WTC11 (cell line): Measurements from ENCODE around the gene RASL10A. TPM values are rescaled to one million over a fixed set of nuclear protein-coding genes. Genes with fewer than 3 reads are reported as not detected.

Source experiments
- ATAC-seq: fragments of 200-7000 bp; cut with Tn5 transposase; 2 replicates; pipeline ENCODE4 v1.10.0; 2021; ENCODE audit warnings: mild to moderate bottlenecking, moderate library complexity
- CTCF ChIA-PET: fragments of 300-600 bp; sonication (Branson Sonifier 250); formaldehyde crosslinking; loops from one replicate; lab custom pipeline; 2021; ENCODE audit warnings: antibody characterized with exemption; lab: Charles Lee
- POLR2A ChIA-PET: fragments of 350-600 bp; sonication (Branson Sonifier 250); formaldehyde crosslinking; loops from one replicate; lab custom pipeline; 2021; ENCODE audit warnings: antibody characterized with exemption; lab: Charles Lee
- DNase-seq: peaks from one replicate; pipeline ENCODE4 v3.0.0; 2021; ENCODE audit warnings: low spot score
- H3K27ac Mint-ChIP-seq: 2 replicates; pipeline ENCODE4 v1.8.0; 2021; ENCODE audit warnings: mixed read lengths
- H3K27me3 Mint-ChIP-seq: 2 replicates; pipeline ENCODE4 v1.8.0; 2021; ENCODE audit warnings: low read depth, mild to moderate bottlenecking, moderate library complexity, mixed read lengths
- H3K36me3 Mint-ChIP-seq: 2 replicates; pipeline ENCODE4 v1.8.0; 2021; ENCODE audit warnings: mixed read lengths
- H3K4me1 Mint-ChIP-seq: 2 replicates; pipeline ENCODE4 v1.8.0; 2022; ENCODE audit warnings: mixed read lengths
- H3K4me3 Mint-ChIP-seq: 2 replicates; pipeline ENCODE4 v1.8.0; 2021; ENCODE audit warnings: mild to moderate bottlenecking, moderate library complexity, mixed read lengths
- H3K9me3 Mint-ChIP-seq: 2 replicates; pipeline ENCODE4 v1.8.0; 2021; ENCODE audit warnings: mixed read lengths
- ATF2 ChIP-seq: sonication (generic); formaldehyde crosslinking; IDR thresholded peaks from 2 replicates; pipeline ENCODE4 v1.8.1; 2022; ENCODE audit warnings: low read depth, missing genetic modification reagents, borderline replicate concordance
- ATF6 ChIP-seq: sonication (generic); formaldehyde crosslinking; IDR thresholded peaks from 2 replicates; pipeline ENCODE4 v1.8.1; 2023; ENCODE audit warnings: mild to moderate bottlenecking, missing genetic modification reagents
- CBFB ChIP-seq: sonication (generic); formaldehyde crosslinking; IDR thresholded peaks from 2 replicates; pipeline ENCODE4 v1.8.1; 2022; ENCODE audit warnings: mild to moderate bottlenecking, low read depth, missing genetic modification reagents
- CREB1 ChIP-seq: sonication (generic); formaldehyde crosslinking; IDR thresholded peaks from 2 replicates; pipeline ENCODE4 v1.8.0; 2023; ENCODE audit warnings: mild to moderate bottlenecking, missing genetic modification reagents
- E2F4 ChIP-seq: sonication (generic); formaldehyde crosslinking; IDR thresholded peaks from 2 replicates; pipeline ENCODE4 v1.8.1; 2022; ENCODE audit warnings: low read depth, mild to moderate bottlenecking, moderate library complexity, missing genetic modification reagents, borderline replicate concordance
- ETV6 ChIP-seq: sonication (generic); formaldehyde crosslinking; IDR thresholded peaks from 2 replicates; pipeline ENCODE4 v1.8.1; 2022; ENCODE audit warnings: mild to moderate bottlenecking, missing genetic modification reagents
- FOXP1 ChIP-seq: sonication (generic); formaldehyde crosslinking; IDR thresholded peaks from 2 replicates; pipeline ENCODE4 v1.8.0; 2022; ENCODE audit warnings: missing genetic modification reagents, mild to moderate bottlenecking, moderate library complexity, borderline replicate concordance
- FOXP4 ChIP-seq: sonication (generic); formaldehyde crosslinking; IDR thresholded peaks from 2 replicates; pipeline ENCODE4 v1.8.0; 2022; ENCODE audit warnings: mild to moderate bottlenecking, missing genetic modification reagents
- GRHL2 ChIP-seq: fragments of 250-450 bp; sonication (Bioruptor Pico); IDR thresholded peaks from 2 replicates; pipeline ENCODE4 v1.8.0; 2022; ENCODE audit warnings: mild to moderate bottlenecking, moderate library complexity; ENCODE audit not compliant: insufficient replicate concordance, severe bottlenecking
- IRF1 ChIP-seq: sonication (generic); formaldehyde crosslinking; IDR thresholded peaks from 2 replicates; pipeline ENCODE4 v1.8.0; 2023; ENCODE audit warnings: missing genetic modification reagents
- MYBL2 ChIP-seq: sonication (generic); formaldehyde crosslinking; IDR thresholded peaks from 2 replicates; pipeline ENCODE4 v1.8.1; 2023; ENCODE audit warnings: mild to moderate bottlenecking, moderate library complexity, missing genetic modification reagents
- NR1H2 ChIP-seq: sonication (generic); formaldehyde crosslinking; IDR thresholded peaks from 2 replicates; pipeline ENCODE4 v1.9.0; 2021; ENCODE audit warnings: mild to moderate bottlenecking, moderate library complexity, missing genetic modification reagents
- NR2C2 ChIP-seq: sonication (generic); formaldehyde crosslinking; IDR thresholded peaks from 2 replicates; pipeline ENCODE4 v1.8.0; 2022; ENCODE audit warnings: mild to moderate bottlenecking, missing genetic modification reagents
- SP1 ChIP-seq: sonication (generic); formaldehyde crosslinking; conservative IDR thresholded peaks from 2 replicates; pipeline ENCODE4 v1.8.1; 2022; ENCODE audit warnings: missing genetic modification reagents
- ZNF121 ChIP-seq: sonication (generic); formaldehyde crosslinking; IDR thresholded peaks from 2 replicates; pipeline ENCODE4 v1.8.0; 2023; ENCODE audit warnings: missing genetic modification reagents
- ZNF263 ChIP-seq: sonication (generic); formaldehyde crosslinking; IDR thresholded peaks from 2 replicates; pipeline ENCODE4 v1.8.1; 2022; ENCODE audit warnings: low read depth, mild to moderate bottlenecking, moderate library complexity, missing genetic modification reagents
- ZNF281 ChIP-seq: sonication (generic); formaldehyde crosslinking; IDR thresholded peaks from 2 replicates; pipeline ENCODE4 v1.8.0; 2023; ENCODE audit warnings: mild to moderate bottlenecking, missing genetic modification reagents
- ZNF317 ChIP-seq: sonication (generic); formaldehyde crosslinking; IDR thresholded peaks from 2 replicates; pipeline ENCODE4 v1.8.1; 2023; ENCODE audit warnings: low read depth, mild to moderate bottlenecking, moderate library complexity, missing genetic modification reagents, borderline replicate concordance
- ZSCAN18 ChIP-seq: fragments of 250-450 bp; sonication (Bioruptor Pico); IDR thresholded peaks from 2 replicates; pipeline ENCODE4 v2.1.2; 2022; ENCODE audit warnings: mild to moderate bottlenecking, moderate library complexity
- total RNA-seq: library from RNA; stranded (reverse); gene quantifications from 3 replicates; pipeline ENCODE4 v1.2.3, GENCODE V29; 2021

RASL10A gene
- total RNA-seq, 1 experiment from 2014 or later, result 1.6 TPM

- no peak overlapping the region for H3K27ac Mint-ChIP-seq
- DNase-seq, result no peak
- H3K4me3 Mint-ChIP-seq, result peak overlapping the region; percentile 61
- peaks cover 6% of the 10 kb centered on the region; the same call in 1 of the 2 replicates for H3K36me3 Mint-ChIP-seq
- peaks cover 3% of the 10 kb centered on the region; the same call in 1 of the 2 replicates for H3K9me3 Mint-ChIP-seq
- peaks cover 55% of the 10 kb centered on the region for H3K27me3 Mint-ChIP-seq
- CTCF ChIA-PET, result interaction anchor here (1.1 to 3.3 kb wide), 4 partner anchors 8 to 47 kb away, joined by 3 to 52 read pairs (median 6); partner anchors contain the start of genes EWSR1, GAS2L1 and RHBDD3
- ATAC-seq, result no peak
- peak; percentile 45; the same call in 1 of the 2 replicates for TF ChIP-seq FOXP1 (CRISPR knock-in tag)
- 0 out of 2 replicates have a peak, but pooled peaks have one; percentile 27 for TF ChIP-seq MYBL2 (CRISPR knock-in tag)
- TF ChIP-seq SP1, result 0 out of 2 replicates have a peak, but pooled peaks have one; percentile 22
- TF ChIP-seq IRF1 (CRISPR knock-in tag), result peak; percentile 22; the same call in 1 of the 2 replicates
- TF ChIP-seq ETV6 (CRISPR knock-in tag), result 0 out of 2 replicates have a peak, but pooled peaks have one; percentile 39
- TF ChIP-seq CREB1 (CRISPR knock-in tag), result no peak
- no peak for TF ChIP-seq NR2C2 (CRISPR knock-in tag)
- POLR2A ChIA-PET, result no interaction called here
- H3K4me1 Mint-ChIP-seq, result peaks cover 13% of the 10 kb centered on the region
Observed at GRCh38 chr22:29314537-29315285, 786 bp downstream of the RASL10A start.

- POLR2A ChIA-PET, result no interaction called here
Observed at GRCh38 chr22:29313576-29314466, 1.7 kb downstream of the RASL10A start.

More at GRCh38 chr22:29313576-29314466, 1.7 kb downstream of the RASL10A start:
- H3K27me3 Mint-ChIP-seq, result peaks cover 55% of the 10 kb centered on the region
- H3K36me3 Mint-ChIP-seq, result peaks cover 6% of the 10 kb centered on the region; the same call in 1 of the 2 replicates
- peaks cover 14% of the 10 kb centered on the region for H3K4me1 Mint-ChIP-seq
- H3K27ac Mint-ChIP-seq, result no peak overlapping the region
- peaks cover 3% of the 10 kb centered on the region; the same call in 1 of the 2 replicates for H3K9me3 Mint-ChIP-seq
- ATAC-seq, result no peak
- DNase-seq, result no peak
- CTCF ChIA-PET, result interaction anchor here (0.9 to 3.3 kb wide), 22 partner anchors 8 to 159 kb away, joined by 3 to 52 read pairs (median 6); partner anchors contain the start of genes AP1B1, EWSR1 and RHBDD3
- H3K4me3 Mint-ChIP-seq, result peak overlapping the region; percentile 61
- peak; percentile 4; the same call in 1 of the 2 replicates for TF ChIP-seq ZNF317 (CRISPR knock-in tag)
- TF ChIP-seq ATF2, result 0 out of 2 replicates have a peak, but pooled peaks have one; percentile 1
- TF ChIP-seq ATF6 (CRISPR knock-in tag), result no peak
- no peak for TF ChIP-seq FOXP4
- TF ChIP-seq ZSCAN18 (CRISPR knock-in tag), result no peak
- no peak for TF ChIP-seq E2F4 (CRISPR knock-in tag)
- TF ChIP-seq ZNF121 (CRISPR knock-in tag), result no peak
- TF ChIP-seq ZNF281 (CRISPR knock-in tag), result peak; percentile 3; the same call in 1 of the 2 replicates
- 0 out of 2 replicates have a peak, but pooled peaks have one; percentile 20 for TF ChIP-seq ZNF263
- TF ChIP-seq GRHL2, result no peak
- TF ChIP-seq CBFB (CRISPR knock-in tag), result no peak
- TF ChIP-seq NR1H2 (CRISPR knock-in tag), result no peak
- TF ChIP-seq, all 79 proteins: peak for 4
